Heart right ventricle (tissue), 16 donors: ENCODE data around the gene GRPEL1. TPM values are rescaled to one million over a fixed set of nuclear protein-coding genes. Genes with fewer than 3 reads are reported as not detected.

Experiments used
- ATAC-seq, 8 donors: fragments of 200-7000 bp; cut with Tn5 transposase; one replicate each; pipeline ENCODE4 v1.9.1; 2020; ENCODE audit warnings: mild to moderate bottlenecking in 8 of 8, moderate library complexity in 8 of 8, moderate number of reproducible peaks in 1 of 8
- DNase-seq, 2 donors: peaks; one replicate each; pipeline ENCODE4 v3.0.0-alpha.2; 2020
- H3K27ac ChIP-seq, 10 donors: fragments of 200-600 bp; sonication (generic) in 2 of 10; one replicate each; pipeline versions ENCODE4 v1.5.0 to v1.8.0; 2020 to 2022; ENCODE audit warnings: mild to moderate bottlenecking in 3 of 10
- H3K27me3 ChIP-seq, 7 donors: fragments of 200-600 bp; one replicate each; pipeline ENCODE4 v1.8.0; 2021 to 2022; ENCODE audit warnings: mild to moderate bottlenecking in 2 of 7
- H3K36me3 ChIP-seq, 9 donors: fragments of 200-600 bp; sonication (generic) in 1 of 9; one replicate each; pipeline versions ENCODE4 v1.5.0 to v1.8.0; 2020 to 2022; ENCODE audit warnings: mild to moderate bottlenecking in 2 of 9
- H3K4me1 ChIP-seq, 9 donors: fragments of 200-600 bp; sonication (generic) in 1 of 9; one replicate each; pipeline versions ENCODE4 v1.5.0 to v1.8.0; 2020 to 2022; ENCODE audit warnings: mild to moderate bottlenecking in 4 of 9
- H3K4me3 ChIP-seq, 10 donors: fragments of 200-600 bp; sonication (generic) in 2 of 10; one replicate each; pipeline versions ENCODE4 v1.5.0 to v1.8.0; 2020 to 2022; ENCODE audit warnings: mild to moderate bottlenecking in 7 of 10, moderate library complexity in 2 of 10
- H3K9me3 ChIP-seq, 11 donors: fragments of 200-600 bp in 10 of 11; sonication (generic) in 2 of 11; one replicate each; pipeline versions ENCODE4 v1.5.0 to v1.8.0; 2013 to 2022; ENCODE audit warnings: mild to moderate bottlenecking in 2 of 11, control low read depth in 1 of 11, moderate library complexity in 1 of 11
- WGBS, 2 donors: extraction: QIAGEN DNeasy Blood & Tissue Kit; methylation state at CpG; one replicate each; pipeline ENCODE4 v1.1.7; 2013; ENCODE audit warnings: inconsistent platforms in 1 of 2; 5-methylcytosine and 5-hydroxymethylcytosine counted together
- intact Hi-C, 10 donors: fragments of 100-400 bp; cut with DNase I; formaldehyde crosslinking; loops; one replicate each; pipeline versions ENCODE4 v1.11.1 to v1.14.2; 2022
- polyA plus RNA-seq, 2 donors: library from polyadenylated mRNA; stranded (reverse); fragments of 200-250 nt; gene quantifications; one replicate each; pipeline ENCODE4 v1.2.3, GENCODE V29; 2013
- total RNA-seq, 10 donors: library from RNA; stranded (reverse); fragmentation: NEBNext Ultra II Directional in 3 of 10; extraction: Animal tissue kit (Norgen Biotek cat#: 25700) in 3 of 10; gene quantifications; one replicate each; pipeline versions ENCODE4 v1.2.1 to v1.2.4, GENCODE V29; 2021 to 2023
- TF ChIP-seq, protein P1 (sequence below), 9 donors: fragments of 200-600 bp; sonication (generic) in 2 of 9; IDR thresholded peaks; one replicate each; pipeline versions ENCODE4 v1.5.0 to v1.8.0; 2021 to 2022; ENCODE audit warnings: antibody characterized with exemption in 9 of 9, mild to moderate bottlenecking in 5 of 9, moderate library complexity in 1 of 9
- donor health status: Arrhythmogenic right ventricular cardiomyopathy.
- donor health status: ischemic (EF 13 %, LVEDD 7.1; RV severe dilation, severe dysfunction).
- donor health status: healthy with polysubstance abuse.
- donor health status: DM: no; HTN: yes; CAD: no.
- donor health status: DM: no; HTN: no; CAD: no.
- donor health status: ischemic (EF 25% LVEDD 6.9; RV normal size, moderate dysfunction).
- donor health status: ischemic (EF 25% LVEDD 5.7; RV mildly dilated, moderate dysfunction).
- donor health status: healthy.
- donor health status: DM: yes; HTN: yes; CAD: no.
- donor health status: Ischemic cardiomyopathy.
- donor health status: ischemic (EF 35%, LVEDD 5.7; RV mildly dilated, moderate dysfunction).
- donor health status: nonischemic (EF 11% LVEDD 7.7; RV severe dilation, severe dysfunction).
- donor health status: DM: yes; HTN: yes; CAD: no.
- donor health status: PGD.
- donor health status: ischemic (EF 29% LVEDD 5.4; RV normal size, mild dysfunction).
- donor health status: nonischemic (EF 23%, LVEDD 6.1; RV moderate dilation, normal function).

GRPEL1 gene
- total and polyA plus RNA-seq, 12 donors, result 38.7 to 83.3 (median 55.8) TPM

DNA sequence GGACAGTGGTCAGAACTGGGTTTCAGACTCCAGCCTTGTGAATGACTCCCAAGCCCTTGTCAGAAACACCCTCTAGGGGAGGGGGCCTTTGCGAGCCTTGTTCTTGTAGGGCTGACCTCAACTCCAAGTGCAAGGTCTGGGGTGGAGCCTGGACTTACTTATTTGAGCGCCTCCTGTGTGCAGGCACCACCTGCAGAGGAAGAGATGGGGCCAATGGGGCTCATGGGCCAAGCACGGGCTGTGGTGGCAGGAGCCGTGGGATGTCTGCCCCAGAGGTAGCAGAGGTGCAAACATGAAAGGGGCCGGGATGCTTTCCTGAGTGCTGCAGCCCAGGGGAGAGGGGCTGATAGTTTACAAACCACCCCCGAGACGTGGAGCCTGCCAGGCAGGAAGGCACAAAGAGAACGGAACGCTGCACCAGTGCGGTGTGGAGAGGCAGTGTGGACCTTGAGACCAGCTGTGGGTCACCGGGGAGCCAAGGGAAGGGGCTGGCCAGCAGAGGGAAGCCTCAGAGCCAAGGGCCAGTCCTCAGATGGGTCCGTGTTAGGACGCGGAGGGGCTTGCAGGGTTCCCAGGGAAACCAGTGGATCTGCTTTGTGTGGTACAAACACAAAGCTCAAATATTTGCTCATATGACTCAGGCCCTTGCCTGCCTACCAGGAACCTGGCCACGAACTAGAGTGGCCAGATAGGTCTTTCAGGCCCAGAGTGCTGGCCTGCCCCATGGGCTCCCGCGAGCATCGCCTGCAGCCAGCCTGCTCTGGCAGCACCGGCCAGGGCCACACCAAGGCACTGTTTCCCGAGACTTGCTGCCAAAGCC is 33.4 kb downstream of the GRPEL1 start:
- intact Hi-C loops, result no loop called here
- Histone ChIP-seq H3K27ac (no peak overlapping the region), H3K9me3 (no peaks in the 10 kb centered on the region), H3K4me1 (no peaks in the 10 kb centered on the region), H3K4me3 (no peak overlapping the region), H3K36me3 (peaks cover 0 to 39% (median 15%) of the 10 kb centered on the region in 9 donors), H3K27me3 (no peaks in the 10 kb centered on the region)
- 76 to 81% methylated on average over 20 of the region's 20 CpGs for WGBS, 2 donors
- TF ChIP-seq, protein P1, sequence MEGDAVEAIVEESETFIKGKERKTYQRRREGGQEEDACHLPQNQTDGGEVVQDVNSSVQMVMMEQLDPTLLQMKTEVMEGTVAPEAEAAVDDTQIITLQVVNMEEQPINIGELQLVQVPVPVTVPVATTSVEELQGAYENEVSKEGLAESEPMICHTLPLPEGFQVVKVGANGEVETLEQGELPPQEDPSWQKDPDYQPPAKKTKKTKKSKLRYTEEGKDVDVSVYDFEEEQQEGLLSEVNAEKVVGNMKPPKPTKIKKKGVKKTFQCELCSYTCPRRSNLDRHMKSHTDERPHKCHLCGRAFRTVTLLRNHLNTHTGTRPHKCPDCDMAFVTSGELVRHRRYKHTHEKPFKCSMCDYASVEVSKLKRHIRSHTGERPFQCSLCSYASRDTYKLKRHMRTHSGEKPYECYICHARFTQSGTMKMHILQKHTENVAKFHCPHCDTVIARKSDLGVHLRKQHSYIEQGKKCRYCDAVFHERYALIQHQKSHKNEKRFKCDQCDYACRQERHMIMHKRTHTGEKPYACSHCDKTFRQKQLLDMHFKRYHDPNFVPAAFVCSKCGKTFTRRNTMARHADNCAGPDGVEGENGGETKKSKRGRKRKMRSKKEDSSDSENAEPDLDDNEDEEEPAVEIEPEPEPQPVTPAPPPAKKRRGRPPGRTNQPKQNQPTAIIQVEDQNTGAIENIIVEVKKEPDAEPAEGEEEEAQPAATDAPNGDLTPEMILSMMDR (IDR thresholded peaks at IDR 0.05), result no peak
- peak in 5 of 8 donors; percentile 25 to 45 (median 35) for ATAC-seq
- no peak for DNase-seq

DNA sequence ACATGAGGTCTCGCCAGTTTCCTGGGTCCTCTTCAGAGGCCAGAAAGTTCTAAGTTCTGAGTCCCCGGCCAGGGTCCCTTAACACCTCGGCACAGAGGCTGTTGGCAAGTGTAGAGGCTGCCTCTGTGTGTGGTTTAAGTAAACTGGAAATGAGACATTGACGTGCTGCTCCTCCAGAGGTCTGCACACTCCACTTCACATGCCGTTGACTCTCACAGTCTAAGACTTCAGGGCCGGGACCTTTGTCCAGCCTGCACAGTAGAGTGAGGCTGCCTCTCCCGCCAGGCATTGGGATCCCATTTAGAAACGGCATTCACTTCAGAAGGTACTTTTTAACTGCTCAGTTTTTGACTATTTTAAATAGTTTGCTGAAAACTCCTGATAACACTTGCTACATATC is 35.3 kb downstream of the GRPEL1 start:
- Histone ChIP-seq H3K4me1 (no peaks in the 10 kb centered on the region), H3K36me3 (peaks cover 0 to 58% (median 15%) of the 10 kb centered on the region in 9 donors), H3K4me3 (no peak overlapping the region), H3K27me3 (no peaks in the 10 kb centered on the region), H3K27ac (no peak overlapping the region), H3K9me3 (no peaks in the 10 kb centered on the region)
- intact Hi-C loops, result no loop called here
- TF ChIP-seq, protein P1 (IDR thresholded peaks at IDR 0.05), result no peak
- 89% methylated on average over 8 of the region's 8 CpGs for WGBS, 2 donors
- ATAC-seq, result no peak
- DNase-seq, result no peak

DNA sequence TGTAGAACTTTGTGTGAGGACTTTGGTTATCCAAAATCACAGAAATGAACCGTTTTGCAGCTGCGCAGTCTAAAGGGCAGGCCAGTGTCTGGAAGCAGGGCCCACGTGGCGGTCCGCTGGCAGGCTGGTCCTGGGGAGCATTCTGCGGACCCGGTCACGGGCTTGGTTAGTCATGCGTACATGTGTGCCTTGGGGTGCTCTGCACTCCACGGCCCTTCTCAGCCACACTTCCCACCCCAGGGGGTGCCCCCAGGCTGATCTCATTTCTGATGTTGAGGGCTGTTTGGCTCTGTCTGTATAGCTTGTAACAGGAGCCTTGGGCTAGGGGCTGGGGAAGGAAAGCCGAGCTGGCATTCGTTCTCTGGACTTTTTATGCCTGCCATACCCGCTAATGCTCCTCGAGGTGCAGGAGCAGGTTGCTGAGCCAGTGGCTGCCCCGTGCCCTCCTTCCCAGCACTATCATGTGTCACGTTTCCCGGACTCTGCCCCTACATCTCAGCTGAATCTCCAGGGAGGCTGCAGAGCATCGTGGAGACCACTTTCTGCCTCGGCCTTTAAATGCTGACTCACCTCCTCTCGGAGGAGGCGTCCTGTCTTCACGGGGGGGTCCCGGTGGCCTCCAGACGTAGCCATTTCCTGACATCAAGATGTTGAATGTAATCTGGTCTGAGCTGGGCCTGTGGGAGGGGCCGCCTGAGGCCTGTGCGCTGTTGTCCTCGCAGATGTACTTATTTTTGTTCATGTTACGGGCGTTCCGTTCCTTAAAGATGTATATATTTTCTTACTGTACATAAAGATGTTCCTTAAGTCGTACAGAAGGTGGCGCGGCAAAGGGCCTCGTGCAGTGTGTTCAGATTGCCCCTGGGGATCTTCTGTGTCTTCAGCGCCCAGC is 36.1 kb downstream of the GRPEL1 start:
- Histone ChIP-seq H3K27me3 (no peaks in the 10 kb centered on the region), H3K27ac (no peak overlapping the region), H3K4me3 (no peak overlapping the region), H3K9me3 (no peaks in the 10 kb centered on the region), H3K4me1 (no peaks in the 10 kb centered on the region), H3K36me3 (peaks cover 0 to 62% (median 15%) of the 10 kb centered on the region in 9 donors)
- DNase-seq, result no peak
- WGBS, 2 donors, result 77 to 81% methylated on average over 35 of the region's 35 CpGs
- intact Hi-C loops, result no loop called here
- ATAC-seq, result peak in 3 of 8 donors; percentile 4 to 33 (median 30)
- TF ChIP-seq, protein P1 (IDR thresholded peaks at IDR 0.05), result no peak

DNA sequence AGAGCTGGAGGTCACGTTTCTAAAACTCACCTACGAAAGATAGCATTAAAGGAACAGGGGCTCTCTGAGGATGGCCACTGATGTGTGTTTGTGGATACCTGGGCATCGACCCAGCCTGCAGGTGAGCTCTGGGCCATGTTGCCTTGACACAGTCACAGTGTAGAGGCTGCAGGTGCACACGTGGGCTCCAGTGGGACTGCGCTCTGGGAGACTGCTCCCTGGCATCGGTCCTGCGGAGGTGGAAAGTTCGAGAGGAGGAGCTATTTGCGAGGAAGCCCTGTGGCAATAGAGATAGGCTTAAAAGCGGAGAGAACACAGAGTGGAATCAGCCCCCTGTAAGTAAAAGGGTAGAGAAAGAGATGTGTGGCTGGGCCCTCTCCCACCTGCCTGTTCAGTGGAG is 37.0 kb downstream of the GRPEL1 start:
- Histone ChIP-seq H3K36me3 (peaks cover 0 to 72% (median 15%) of the 10 kb centered on the region in 9 donors), H3K4me1 (no peaks in the 10 kb centered on the region)
- no peak for DNase-seq

More for the DNA sequence above, 37.0 kb downstream of the GRPEL1 start:
- H3K27ac ChIP-seq, result no peak overlapping the region
- no peaks in the 10 kb centered on the region for H3K27me3 ChIP-seq
- intact Hi-C loops, result no loop called here
- ATAC-seq, result no peak
- no peak overlapping the region for H3K4me3 ChIP-seq
- TF ChIP-seq, protein P1 (IDR thresholded peaks at IDR 0.05), result no peak
- WGBS, 2 donors, result 92 to 93% methylated on average over 10 of the region's 10 CpGs
- no peaks in the 10 kb centered on the region for H3K9me3 ChIP-seq
